ENCODE data around the gene GRM8. TPM values are rescaled to one million over a fixed set of nuclear protein-coding genes. Genes with fewer than 3 reads are reported as not detected.

The GRM8 gene
- total RNA-seq, 1 experiment from 2014 or later = 1.8 TPM

GRCh38 chr7:126570845-126571244 is 681.9 kb downstream of the GRM8 start:
- no peak overlapping the region for H3K4ac ChIP-seq (ENCODE audit: low read depth, low read length)
- H2BK15ac ChIP-seq (ENCODE audit: low read depth, low read length) = no peak overlapping the region
- H3K14ac ChIP-seq (ENCODE audit: insufficient read depth, low read length) = no peak overlapping the region
- H3K18ac ChIP-seq (ENCODE audit: insufficient read length, low read depth, low read length) = no peak overlapping the region
- no peak overlapping the region for H2BK12ac ChIP-seq (ENCODE audit: insufficient read length, low read depth, low read length)
- no peaks in the 10 kb centered on the region for H3K79me2 ChIP-seq (ENCODE audit: insufficient read depth, low read length)
- TF ChIP-seq CTCF (conservative IDR thresholded peaks at IDR 0.05) = no peak
- H2BK5ac ChIP-seq (ENCODE audit: insufficient read length, low read length) = no peak overlapping the region
- no peak overlapping the region for H3K4me2 ChIP-seq (ENCODE audit: insufficient read depth, insufficient read length, low read length)
- H2BK120ac ChIP-seq (ENCODE audit: low read depth, low read length, poor library complexity, severe bottlenecking) = no peak overlapping the region
- no peak overlapping the region for H4K91ac ChIP-seq (ENCODE audit: insufficient read length, low read depth, low read length)
- no peaks in the 10 kb centered on the region for H3K9me3 Mint-ChIP-seq
- WGBS (ENCODE audit: extremely low coverage, insufficient read length, low lambda C conversion rate) = no CpG with 5 or more reads among the region's 1 CpG
- no peak overlapping the region for H3K27ac ChIP-seq (ENCODE audit: insufficient read length, low read depth, low read length)
- no peak overlapping the region for H3K27ac Mint-ChIP-seq
- no peaks in the 10 kb centered on the region for H3K27me3 ChIP-seq (ENCODE audit: insufficient read depth, low read length)
- peaks cover 3% of the 10 kb centered on the region; the same call in 1 of the 2 replicates for H3K4me1 ChIP-seq (ENCODE audit: insufficient read depth, low read length)
- H3K56ac ChIP-seq (ENCODE audit: insufficient read length, low read depth, low read length) = no peak overlapping the region
- H2AK5ac ChIP-seq (ENCODE audit: insufficient read length, low read length) = no peak overlapping the region
- H3K4me3 Mint-ChIP-seq = no peak overlapping the region
- no peaks in the 10 kb centered on the region for H3K27me3 Mint-ChIP-seq (ENCODE audit: low read depth)
- H3K9me3 ChIP-seq (ENCODE audit: control insufficient read depth, low read depth, low read length) = no peaks in the 10 kb centered on the region
- H3K4me1 Mint-ChIP-seq = peaks cover 5 to 10% of the 10 kb centered on the region in 2 experiments; a peak in 2 of 4 replicates
- no peak overlapping the region for H4K8ac ChIP-seq (replicated peaks; ENCODE audit: insufficient read length, low read depth, low read length)
- no peak overlapping the region for H3T11ph ChIP-seq (ENCODE audit: low read length)
- no peak overlapping the region for H2AFZ ChIP-seq (ENCODE audit: low read length)
- H3K23me2 ChIP-seq (ENCODE audit: insufficient read length, low read depth, low read length, poor library complexity, severe bottlenecking) = no peaks in the 10 kb centered on the region
- no peaks in the 10 kb centered on the region for H4K20me1 ChIP-seq (ENCODE audit: control insufficient read depth, insufficient read depth, insufficient read length)
- H3K79me1 ChIP-seq (ENCODE audit: insufficient read depth, low read depth, low read length, poor library complexity, severe bottlenecking) = no peaks in the 10 kb centered on the region
- no peak overlapping the region for H2BK20ac ChIP-seq (ENCODE audit: low read depth, low read length, poor library complexity, severe bottlenecking)
- DNase-seq = no peak
- H3K23ac ChIP-seq (ENCODE audit: insufficient read length, low read depth, low read length) = no peak overlapping the region
- no peak overlapping the region for H3K9ac ChIP-seq (ENCODE audit: extremely low read depth, insufficient read length, low read length)
- H3K36me3 Mint-ChIP-seq (ENCODE audit: insufficient read depth in 1 of 3, low read depth in 3 of 3) = no peaks in the 10 kb centered on the region
- no peak overlapping the region for H4K5ac ChIP-seq (ENCODE audit: insufficient read length, low read depth, low read length)

Data from H9 (cell line).